Gastroesophageal sphincter (tissue), 4 donors: ENCODE results near the gene ZNF511. TPM values are rescaled to one million over a fixed set of nuclear protein-coding genes. Genes with fewer than 3 reads are reported as not detected.

Source experiments
- ATAC-seq: fragments of 150-250 bp; one replicate; pipeline ENCODE4 v1.9.1; 2016; ENCODE audit warnings: mild to moderate bottlenecking, moderate library complexity
- H3K27ac ChIP-seq, 4 donors: fragments of 200-600 bp; sonication (generic) in 3 of 4; 1 replicate in 3 of 4; 2 replicates in 1 of 4; pipeline ENCODE4 v1.5.1; 2016 to 2019
- H3K27me3 ChIP-seq: fragments of 200-600 bp; sonication (generic); one replicate; pipeline ENCODE4 v1.5.1; 2019
- H3K36me3 ChIP-seq, 2 donors: fragments of 200-600 bp; sonication (generic); one replicate each; pipeline ENCODE4 v1.5.1; 2019; ENCODE audit warnings: control low read depth in 1 of 2
- H3K4me1 ChIP-seq, 3 donors: fragments of 200-600 bp; sonication (generic); 1 replicate in 2 of 3; 2 replicates in 1 of 3; pipeline ENCODE4 v1.5.1; 2016 to 2019; ENCODE audit warnings: control low read depth in 2 of 3
- H3K4me3 ChIP-seq, 2 donors: fragments of 200-600 bp; sonication (generic); one replicate each; pipeline ENCODE4 v1.5.1; 2019; ENCODE audit warnings: mild to moderate bottlenecking in 1 of 2, moderate library complexity in 1 of 2
- H3K9me3 ChIP-seq, 3 donors: fragments of 200-600 bp; sonication (generic); one replicate each; pipeline ENCODE4 v1.5.1; 2017 to 2019; ENCODE audit warnings: control low read depth in 2 of 3
- EP300 ChIP-seq: sonication (generic); formaldehyde crosslinking; IDR thresholded peaks from one replicate; pipeline ENCODE4 v1.6.1; 2017; ENCODE audit warnings: antibody characterized with exemption, mild to moderate bottlenecking
- POLR2A ChIP-seq, 2 donors: fragments of 450-650 bp; IDR thresholded peaks; one replicate each; pipeline ENCODE4 v1.6.1; 2017; ENCODE audit warnings: antibody characterized with exemption in 2 of 2, mild to moderate bottlenecking in 2 of 2, moderate library complexity in 1 of 2
- POLR2AphosphoS5 ChIP-seq: sonication (generic); formaldehyde crosslinking; IDR thresholded peaks from one replicate; pipeline ENCODE4 v1.6.1; 2017; ENCODE audit warnings: antibody characterized with exemption
- WGBS, 2 donors: methylation state at CpG; one replicate each; pipeline ENCODE4 v1.1.5; 2018; ENCODE audit warnings: low coverage in 1 of 2; 5-methylcytosine and 5-hydroxymethylcytosine counted together
- total RNA-seq, 4 donors: library from RNA; depleted of rRNA; stranded (reverse); fragments of >200 nt; gene quantifications; one replicate each; pipeline ENCODE4 v1.1.0, GENCODE V29; 2016
- TF ChIP-seq, protein P1 (sequence below), 4 experiments: fragments of 200-600 bp in 2 of 4; fragments of 450-650 bp in 2 of 4; sonication (generic) in 1 of 4; IDR thresholded peaks; one replicate each; pipeline ENCODE4 v1.5.1; 2017 to 2019; ENCODE audit warnings: antibody characterized with exemption in 4 of 4, mild to moderate bottlenecking in 2 of 4, moderate library complexity in 2 of 4

The ZNF511 gene
- total RNA-seq, 4 donors from 2014 or later = 15.1 to 42.2 (median 25.4) TPM

DNA sequence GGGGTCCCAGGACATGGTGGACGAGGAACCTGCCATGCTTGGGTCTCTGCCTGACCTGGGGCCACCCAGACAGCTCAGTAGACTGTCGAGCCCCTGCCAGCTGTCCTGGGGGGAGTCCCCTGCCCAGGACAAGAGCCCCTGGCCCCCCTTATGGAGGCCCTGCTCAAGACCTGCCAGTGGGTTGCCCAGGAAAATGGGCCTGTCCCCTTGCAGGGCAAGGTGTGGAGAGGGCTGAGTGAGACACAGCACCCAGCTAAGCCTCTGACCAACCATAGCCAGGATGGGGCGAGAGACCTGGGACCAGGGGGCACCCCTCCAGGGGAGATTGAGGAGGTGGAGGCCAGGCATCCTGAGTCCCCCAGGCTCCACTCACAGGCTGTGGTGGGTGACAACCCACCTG lies 47.3 kb downstream of the ZNF511 start:
- WGBS, 2 donors = 100% methylated on average over 1 of the region's 3 CpGs; no CpG with 5 or more reads in 1 of the 2 donors
- peaks cover 55% of the 10 kb centered on the region for H3K27me3 ChIP-seq

DNA sequence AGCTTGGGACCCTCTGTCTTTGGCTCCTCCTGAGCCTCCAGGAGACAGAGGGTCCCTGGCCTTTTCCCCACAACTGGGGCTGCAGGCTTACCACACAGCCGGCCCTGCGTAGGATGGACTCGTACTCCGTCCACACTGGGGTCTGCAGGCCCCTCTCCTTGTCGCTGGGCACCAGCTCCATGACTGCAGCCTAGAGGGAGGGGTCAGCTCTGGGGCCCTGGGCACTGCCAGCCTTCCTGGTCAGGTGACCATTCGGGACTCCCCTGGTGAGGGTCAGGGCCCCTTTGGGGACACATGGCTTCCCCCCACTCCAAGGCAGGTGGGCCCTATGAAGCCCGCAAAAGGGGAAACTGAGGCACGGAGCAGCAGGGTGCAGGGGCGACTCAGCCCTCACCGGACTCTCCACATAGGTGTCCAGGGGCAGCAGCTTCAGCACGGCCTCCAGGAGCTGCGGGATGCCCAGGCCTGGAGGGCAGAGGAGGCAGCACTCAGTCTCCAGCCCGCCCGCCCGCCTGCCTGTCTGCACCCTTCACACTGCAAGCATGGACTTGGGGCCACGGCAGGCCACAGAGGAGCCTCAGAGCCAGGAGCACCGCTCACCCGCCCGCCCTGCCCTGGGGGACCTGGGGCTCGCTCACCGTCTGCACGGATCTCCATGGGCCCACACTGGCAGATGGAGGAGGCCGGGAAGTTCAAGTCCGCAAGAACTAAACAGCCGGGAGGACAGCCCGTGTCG lies 48.0 kb downstream of the ZNF511 start:
- ATAC-seq = no peak
- H3K27ac ChIP-seq = peak overlapping the region in 1 of 4 donors; percentile 76

More for the DNA sequence above, 47.3 kb downstream of the ZNF511 start:
- peaks cover 0 to 24% (median 11%) of the 10 kb centered on the region in 3 donors for H3K4me1 ChIP-seq
- H3K36me3 ChIP-seq = peaks cover 0 to 11% of the 10 kb centered on the region in 2 donors
- no peak overlapping the region for H3K27ac ChIP-seq
- TF ChIP-seq, protein P1, sequence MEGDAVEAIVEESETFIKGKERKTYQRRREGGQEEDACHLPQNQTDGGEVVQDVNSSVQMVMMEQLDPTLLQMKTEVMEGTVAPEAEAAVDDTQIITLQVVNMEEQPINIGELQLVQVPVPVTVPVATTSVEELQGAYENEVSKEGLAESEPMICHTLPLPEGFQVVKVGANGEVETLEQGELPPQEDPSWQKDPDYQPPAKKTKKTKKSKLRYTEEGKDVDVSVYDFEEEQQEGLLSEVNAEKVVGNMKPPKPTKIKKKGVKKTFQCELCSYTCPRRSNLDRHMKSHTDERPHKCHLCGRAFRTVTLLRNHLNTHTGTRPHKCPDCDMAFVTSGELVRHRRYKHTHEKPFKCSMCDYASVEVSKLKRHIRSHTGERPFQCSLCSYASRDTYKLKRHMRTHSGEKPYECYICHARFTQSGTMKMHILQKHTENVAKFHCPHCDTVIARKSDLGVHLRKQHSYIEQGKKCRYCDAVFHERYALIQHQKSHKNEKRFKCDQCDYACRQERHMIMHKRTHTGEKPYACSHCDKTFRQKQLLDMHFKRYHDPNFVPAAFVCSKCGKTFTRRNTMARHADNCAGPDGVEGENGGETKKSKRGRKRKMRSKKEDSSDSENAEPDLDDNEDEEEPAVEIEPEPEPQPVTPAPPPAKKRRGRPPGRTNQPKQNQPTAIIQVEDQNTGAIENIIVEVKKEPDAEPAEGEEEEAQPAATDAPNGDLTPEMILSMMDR (IDR thresholded peaks at IDR 0.05) = no peak
- no peak for TF ChIP-seq EP300
- no peak for TF ChIP-seq POLR2A (IDR thresholded peaks at IDR 0.05)
- TF ChIP-seq POLR2AphosphoS5 = no peak
- H3K4me3 ChIP-seq = no peak overlapping the region
- ATAC-seq = no peak
- H3K9me3 ChIP-seq = no peaks in the 10 kb centered on the region

DNA sequence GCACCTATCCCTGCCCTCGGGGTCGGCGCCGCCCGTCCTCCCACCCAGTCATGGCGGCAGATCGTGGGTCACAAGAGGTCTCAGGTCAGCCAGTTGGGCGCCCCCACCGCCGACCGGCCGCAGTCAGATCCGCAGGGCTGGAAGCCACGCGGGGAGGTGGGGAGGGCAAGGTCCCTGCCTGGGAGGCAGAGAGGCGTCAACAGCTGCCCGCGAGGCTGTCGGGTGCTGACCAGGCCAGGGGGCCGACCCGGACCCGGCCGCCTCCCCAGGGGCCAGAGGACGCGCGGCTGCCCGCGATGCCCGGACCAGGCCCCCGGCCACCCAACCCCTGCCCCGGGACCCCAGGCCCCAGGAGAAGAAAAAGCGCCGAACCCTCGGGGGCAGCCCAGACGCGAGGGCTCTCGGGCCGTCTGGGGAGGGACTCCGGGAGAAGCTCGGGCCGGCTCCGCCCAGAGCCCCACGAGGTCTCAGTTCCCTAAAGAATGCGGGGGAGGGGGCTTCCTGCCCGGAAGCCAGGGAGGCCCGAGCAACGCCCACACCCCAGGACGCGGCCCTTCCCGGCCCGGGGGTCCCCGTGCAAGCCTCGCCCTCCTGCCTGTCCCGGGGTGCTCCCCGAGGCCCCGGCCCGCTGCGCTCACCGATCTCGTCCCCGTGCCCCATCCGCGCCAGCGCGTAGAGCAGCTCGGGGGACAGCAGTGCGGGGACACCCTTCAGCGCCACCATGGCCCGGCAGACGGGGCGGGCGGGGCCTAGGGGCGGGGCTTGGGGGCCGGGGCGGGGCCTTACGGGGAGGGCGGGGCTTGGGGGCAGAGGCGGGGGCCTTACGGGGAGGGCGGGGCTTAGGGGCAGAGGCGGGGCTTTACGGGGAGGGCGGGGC lies 48.8 kb downstream of the ZNF511 start, which contains the start of gene FUOM:
Gene FUOM, minus strand, starts transcription at position 735 of the 877 bp plus-strand sequence. Its CDS starts 12 bp downstream, at position 723.
- WGBS, 2 donors = no CpG with 5 or more reads among the region's 83 CpGs
- Histone ChIP-seq H3K9me3 (no peaks in the 10 kb centered on the region), H3K4me3 (peak within 1 kb of the TSS; percentile 45 to 69), H3K36me3 (peaks cover 0 to 23% of the 10 kb centered on the region in 2 donors), H3K27me3 (peaks cover 42% of the 10 kb centered on the region), H3K4me1 (peaks cover 0 to 24% (median 11%) of the 10 kb centered on the region in 3 donors), H3K27ac (peak within 1 kb of the TSS in 3 of 4 donors; percentile 62 to 76 (median 66))
- ATAC-seq = peak; percentile 60
- TF ChIP-seq EP300 = no peak
- TF ChIP-seq POLR2A (IDR thresholded peaks at IDR 0.05) = peak in 1 of 2 donors; percentile 27

More for the DNA sequence above, 48.0 kb downstream of the ZNF511 start:
- Histone ChIP-seq H3K4me3 (peak overlapping the region; percentile 45 to 69), H3K4me1 (peaks cover 0 to 24% (median 11%) of the 10 kb centered on the region in 3 donors), H3K9me3 (no peaks in the 10 kb centered on the region), H3K27me3 (peaks cover 47% of the 10 kb centered on the region), H3K36me3 (peaks cover 0 to 15% of the 10 kb centered on the region in 2 donors)
- 0% methylated on average over 2 of the region's 27 CpGs; no CpG with 5 or more reads in 1 of the 2 donors for WGBS, 2 donors
- TF ChIP-seq, protein P1 (IDR thresholded peaks at IDR 0.05) = no peak
- no peak for TF ChIP-seq POLR2AphosphoS5
- no peak for TF ChIP-seq POLR2A (IDR thresholded peaks at IDR 0.05)
- TF ChIP-seq EP300 = no peak

DNA sequence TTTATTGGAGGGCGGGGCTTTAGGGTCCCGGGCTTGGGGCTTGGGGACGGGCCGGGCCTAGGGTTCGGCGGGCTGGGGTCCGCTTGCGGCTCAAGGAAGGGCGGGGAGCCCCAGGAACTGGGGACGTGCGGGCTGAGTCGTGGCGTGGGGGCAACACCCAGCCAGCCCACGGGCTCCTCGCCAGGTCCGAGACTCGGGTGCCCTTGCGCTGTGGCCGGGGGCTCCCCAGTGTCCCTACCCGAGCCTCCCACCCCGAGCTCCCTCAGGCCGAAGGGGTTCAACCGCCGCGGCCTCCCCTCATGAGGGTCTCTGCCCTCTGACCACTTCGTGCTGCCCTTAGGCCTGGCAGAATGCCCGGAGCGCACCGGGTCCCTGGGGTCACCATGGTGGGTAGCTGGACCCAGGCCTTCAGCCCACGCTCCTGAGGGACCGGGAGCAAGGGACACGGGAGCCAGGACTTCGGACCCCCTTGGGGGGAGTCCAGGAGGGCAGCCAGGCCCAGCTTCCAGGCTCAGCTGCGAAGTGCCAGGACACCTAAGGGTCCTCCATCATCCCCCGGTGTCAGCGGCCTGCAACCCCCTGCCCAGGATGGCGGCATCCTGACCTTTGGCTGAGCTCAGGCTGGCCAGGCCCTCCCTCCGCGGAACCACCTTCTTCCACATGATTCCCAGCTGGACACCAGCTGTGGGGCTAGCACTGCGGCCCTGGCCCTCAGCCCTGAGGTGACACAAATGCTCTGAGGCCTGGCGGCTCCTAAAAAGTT lies 49.6 kb downstream of the ZNF511 start:
- TF ChIP-seq, protein P1 (IDR thresholded peaks at IDR 0.05) = no peak
- TF ChIP-seq POLR2A (IDR thresholded peaks at IDR 0.05) (no peak), EP300 (no peak), POLR2AphosphoS5 (no peak)
- no peaks in the 10 kb centered on the region for H3K9me3 ChIP-seq
- WGBS, 2 donors = 80% methylated on average over 1 of the region's 41 CpGs; no CpG with 5 or more reads in 1 of the 2 donors
- H3K27ac ChIP-seq = peak overlapping the region in 3 of 4 donors; percentile 34 to 76 (median 66)
- peak; percentile 26 for ATAC-seq
- peaks cover 0 to 31% of the 10 kb centered on the region in 2 donors for H3K36me3 ChIP-seq
- H3K4me3 ChIP-seq = peak overlapping the region in 1 of 2 donors; percentile 69
- H3K27me3 ChIP-seq = peaks cover 37% of the 10 kb centered on the region
- H3K4me1 ChIP-seq = peaks cover 0 to 24% (median 11%) of the 10 kb centered on the region in 3 donors
